Endothelial cell (in vitro differentiated cells): ENCODE data around the gene GRSF1. TPM values are rescaled to one million over a fixed set of nuclear protein-coding genes. Genes with fewer than 3 reads are reported as not detected.

Experiments used
- DNase-seq: peaks from one replicate; pipeline ENCODE4 v3.0.0; 2021; ENCODE audit warnings: low spot score
- H3K27ac Mint-ChIP-seq: one replicate; pipeline ENCODE4 v1.8.0; 2021; ENCODE audit warnings: mixed read lengths, inconsistent platforms; ENCODE audit not compliant: unreplicated experiment
- H3K27me3 Mint-ChIP-seq: one replicate; pipeline ENCODE4 v1.8.0; 2021; ENCODE audit warnings: mild to moderate bottlenecking, moderate library complexity, mixed read lengths, inconsistent platforms; ENCODE audit not compliant: unreplicated experiment
- H3K36me3 Mint-ChIP-seq: one replicate; pipeline ENCODE4 v1.8.0; 2021; ENCODE audit warnings: mild to moderate bottlenecking, low read depth, mixed read lengths, inconsistent platforms; ENCODE audit not compliant: unreplicated experiment
- H3K4me1 Mint-ChIP-seq: one replicate; pipeline ENCODE4 v1.8.0; 2021; ENCODE audit warnings: mild to moderate bottlenecking, mixed read lengths, inconsistent platforms; ENCODE audit not compliant: unreplicated experiment
- H3K4me3 Mint-ChIP-seq: one replicate; pipeline ENCODE4 v1.8.0; 2021; ENCODE audit warnings: mild to moderate bottlenecking, mixed read lengths, inconsistent platforms; ENCODE audit not compliant: unreplicated experiment
- H3K9me3 Mint-ChIP-seq: one replicate; pipeline ENCODE4 v1.8.0; 2021; ENCODE audit warnings: mixed read lengths, inconsistent platforms; ENCODE audit not compliant: unreplicated experiment
- total RNA-seq: library from RNA; stranded (reverse); fragmentation: NEBNext Ultra II Directional; extraction: Animal tissue kit (Norgen Biotek cat#: 25700); gene quantifications from one replicate; pipeline ENCODE4 v1.2.1, GENCODE V29; 2021; ENCODE audit not compliant: unreplicated experiment
- TF ChIP-seq, protein P1 (sequence below): fragments of 200-600 bp; sonication (generic); IDR thresholded peaks from one replicate; pipeline ENCODE4 v1.5.0; 2021; ENCODE audit warnings: antibody characterized with exemption; ENCODE audit not compliant: unreplicated experiment

GRSF1 gene
- total RNA-seq, 1 donor from 2014 or later, result 69.5 TPM

DNA sequence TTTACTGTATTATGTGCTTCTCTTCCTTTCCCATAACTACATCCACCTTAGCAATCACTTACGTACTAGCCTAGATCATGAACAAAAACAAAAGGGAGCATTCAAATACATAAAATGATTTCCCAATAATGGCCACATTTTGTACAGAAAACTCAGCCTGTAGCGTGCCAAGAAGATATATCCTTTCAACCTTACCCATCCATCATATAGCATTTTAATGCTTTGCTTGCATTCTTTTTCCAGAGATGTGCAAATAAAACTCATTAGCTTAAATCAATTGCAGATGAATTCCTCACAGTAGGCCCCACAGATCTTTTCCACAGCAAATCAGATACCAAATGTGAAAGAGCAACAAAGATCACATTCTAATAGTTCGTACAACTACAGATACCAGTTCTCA, 20.8 kb downstream of the GRSF1 start:
- Mint-ChIP-seq H3K9me3 (no peaks in the 10 kb centered on the region), H3K27me3 (peaks cover 1% of the 10 kb centered on the region), H3K4me3 (peak overlapping the region; percentile 0), H3K4me1 (peaks cover 27% of the 10 kb centered on the region), H3K36me3 (peaks cover 23% of the 10 kb centered on the region), H3K27ac (peak overlapping the region; percentile 62)
- DNase-seq, result no peak
- TF ChIP-seq, protein P1, sequence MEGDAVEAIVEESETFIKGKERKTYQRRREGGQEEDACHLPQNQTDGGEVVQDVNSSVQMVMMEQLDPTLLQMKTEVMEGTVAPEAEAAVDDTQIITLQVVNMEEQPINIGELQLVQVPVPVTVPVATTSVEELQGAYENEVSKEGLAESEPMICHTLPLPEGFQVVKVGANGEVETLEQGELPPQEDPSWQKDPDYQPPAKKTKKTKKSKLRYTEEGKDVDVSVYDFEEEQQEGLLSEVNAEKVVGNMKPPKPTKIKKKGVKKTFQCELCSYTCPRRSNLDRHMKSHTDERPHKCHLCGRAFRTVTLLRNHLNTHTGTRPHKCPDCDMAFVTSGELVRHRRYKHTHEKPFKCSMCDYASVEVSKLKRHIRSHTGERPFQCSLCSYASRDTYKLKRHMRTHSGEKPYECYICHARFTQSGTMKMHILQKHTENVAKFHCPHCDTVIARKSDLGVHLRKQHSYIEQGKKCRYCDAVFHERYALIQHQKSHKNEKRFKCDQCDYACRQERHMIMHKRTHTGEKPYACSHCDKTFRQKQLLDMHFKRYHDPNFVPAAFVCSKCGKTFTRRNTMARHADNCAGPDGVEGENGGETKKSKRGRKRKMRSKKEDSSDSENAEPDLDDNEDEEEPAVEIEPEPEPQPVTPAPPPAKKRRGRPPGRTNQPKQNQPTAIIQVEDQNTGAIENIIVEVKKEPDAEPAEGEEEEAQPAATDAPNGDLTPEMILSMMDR, result no peak

DNA sequence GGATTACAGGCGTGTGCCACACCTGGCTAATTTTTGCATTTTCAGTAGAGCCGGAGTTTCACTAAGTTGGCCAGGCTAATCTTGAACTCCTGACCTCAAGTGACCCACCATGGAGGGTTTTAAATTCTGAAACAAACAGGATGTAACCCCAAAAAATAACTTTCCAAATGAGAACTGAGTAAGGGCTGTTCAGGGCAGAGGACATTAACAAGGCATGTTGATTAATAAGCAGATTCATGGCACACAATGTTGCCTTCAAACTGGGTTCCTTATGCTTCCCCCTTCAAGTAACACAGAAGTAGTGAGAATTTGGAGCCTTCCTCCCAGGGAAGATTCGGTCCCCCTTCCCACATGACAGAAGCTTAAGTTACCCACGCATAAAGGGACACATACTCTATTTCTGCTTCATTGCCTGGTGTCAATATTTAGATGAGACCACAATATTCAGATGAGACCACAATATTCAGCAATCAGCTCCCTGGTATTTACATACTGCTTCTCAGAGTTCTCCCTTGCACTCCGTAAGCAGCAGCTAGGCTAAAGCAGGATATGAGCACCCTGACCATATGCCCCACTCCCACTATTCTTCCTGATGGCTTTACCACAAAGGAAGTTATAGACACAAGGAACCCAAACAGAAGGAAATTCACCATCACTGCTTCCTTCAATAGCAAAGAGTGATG, 21.4 kb downstream of the GRSF1 start:
- DNase-seq, result no peak
- TF ChIP-seq, protein P1, result no peak
- Mint-ChIP-seq H3K27ac (peak overlapping the region; percentile 62), H3K27me3 (peaks cover 1% of the 10 kb centered on the region), H3K36me3 (peaks cover 23% of the 10 kb centered on the region), H3K4me3 (peak overlapping the region; percentile 28), H3K4me1 (peaks cover 27% of the 10 kb centered on the region), H3K9me3 (no peaks in the 10 kb centered on the region)

DNA sequence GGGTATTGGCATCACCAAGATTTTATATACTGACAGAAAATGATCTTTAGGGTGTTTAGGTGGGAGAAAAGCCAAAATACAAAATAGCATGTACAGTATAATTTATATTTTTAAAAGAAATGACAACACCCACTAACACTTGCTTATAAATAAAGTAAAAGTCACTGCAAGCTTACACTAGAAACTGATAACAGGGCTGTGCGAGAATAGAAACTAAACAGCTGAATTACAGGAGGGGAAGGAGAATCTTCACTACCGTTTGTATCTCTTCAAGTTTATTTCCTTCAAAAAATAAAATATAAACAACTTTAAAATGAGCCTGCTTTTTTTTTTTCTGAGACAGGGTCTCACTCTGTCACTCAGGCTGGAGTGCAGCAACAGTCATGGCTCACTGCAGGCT, 22.8 kb downstream of the GRSF1 start:
- Mint-ChIP-seq H3K27me3 (no peaks in the 10 kb centered on the region), H3K9me3 (no peaks in the 10 kb centered on the region), H3K27ac (no peak overlapping the region), H3K36me3 (peaks cover 18% of the 10 kb centered on the region), H3K4me3 (no peak overlapping the region), H3K4me1 (peaks cover 27% of the 10 kb centered on the region)
- TF ChIP-seq, protein P1, result no peak
- DNase-seq, result no peak

DNA sequence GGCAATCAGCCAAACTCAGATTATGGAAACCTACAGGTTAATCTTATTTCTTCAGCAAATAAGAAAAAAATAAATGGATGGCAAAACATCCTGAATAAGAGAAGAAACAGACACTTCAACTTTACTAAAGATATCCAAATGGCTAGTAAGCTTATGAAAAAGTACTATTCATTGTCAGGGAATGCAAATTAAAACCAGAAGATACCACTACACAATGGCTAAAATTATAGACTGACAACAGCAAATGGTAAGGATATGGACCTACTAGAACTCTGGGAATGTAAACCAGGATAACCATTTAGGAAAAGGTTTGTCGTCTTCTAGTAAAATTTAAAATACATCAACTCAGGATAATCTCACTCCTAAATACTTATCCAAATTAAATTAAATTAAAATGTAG, 24.3 kb downstream of the GRSF1 start:
- Mint-ChIP-seq H3K27me3 (no peaks in the 10 kb centered on the region), H3K27ac (no peak overlapping the region), H3K4me1 (peaks cover 27% of the 10 kb centered on the region), H3K36me3 (peaks cover 15% of the 10 kb centered on the region), H3K4me3 (no peak overlapping the region), H3K9me3 (no peaks in the 10 kb centered on the region)
- DNase-seq, result no peak
- TF ChIP-seq, protein P1, result no peak

DNA sequence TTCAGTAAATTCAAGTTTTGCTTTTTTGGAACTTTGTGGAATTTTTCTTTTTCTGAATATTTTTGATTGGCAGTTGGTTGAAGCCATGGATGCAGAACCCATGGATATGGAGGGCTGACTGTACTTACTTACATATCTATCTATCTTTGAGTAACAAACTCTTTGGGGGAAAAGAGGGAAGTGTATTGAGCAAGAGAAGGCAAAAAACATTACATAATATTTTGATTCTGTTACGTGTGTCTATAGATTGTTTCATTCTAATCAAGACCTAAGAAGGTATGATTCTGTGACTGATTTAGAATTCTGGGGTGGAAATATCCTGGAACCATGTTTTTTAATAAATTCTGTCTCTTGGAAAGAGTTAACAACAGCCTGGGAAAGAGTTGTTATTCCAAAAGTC, 31.5 kb downstream of the GRSF1 start:
- Mint-ChIP-seq H3K27ac (no peak overlapping the region), H3K27me3 (no peaks in the 10 kb centered on the region), H3K4me1 (peaks cover 5% of the 10 kb centered on the region), H3K36me3 (peaks cover 5% of the 10 kb centered on the region), H3K4me3 (no peak overlapping the region), H3K9me3 (no peaks in the 10 kb centered on the region)
- DNase-seq, result no peak
- TF ChIP-seq, protein P1, result no peak
